ENCODE data around the gene PPP2R1A.

Gene PPP2R1A

DNA sequence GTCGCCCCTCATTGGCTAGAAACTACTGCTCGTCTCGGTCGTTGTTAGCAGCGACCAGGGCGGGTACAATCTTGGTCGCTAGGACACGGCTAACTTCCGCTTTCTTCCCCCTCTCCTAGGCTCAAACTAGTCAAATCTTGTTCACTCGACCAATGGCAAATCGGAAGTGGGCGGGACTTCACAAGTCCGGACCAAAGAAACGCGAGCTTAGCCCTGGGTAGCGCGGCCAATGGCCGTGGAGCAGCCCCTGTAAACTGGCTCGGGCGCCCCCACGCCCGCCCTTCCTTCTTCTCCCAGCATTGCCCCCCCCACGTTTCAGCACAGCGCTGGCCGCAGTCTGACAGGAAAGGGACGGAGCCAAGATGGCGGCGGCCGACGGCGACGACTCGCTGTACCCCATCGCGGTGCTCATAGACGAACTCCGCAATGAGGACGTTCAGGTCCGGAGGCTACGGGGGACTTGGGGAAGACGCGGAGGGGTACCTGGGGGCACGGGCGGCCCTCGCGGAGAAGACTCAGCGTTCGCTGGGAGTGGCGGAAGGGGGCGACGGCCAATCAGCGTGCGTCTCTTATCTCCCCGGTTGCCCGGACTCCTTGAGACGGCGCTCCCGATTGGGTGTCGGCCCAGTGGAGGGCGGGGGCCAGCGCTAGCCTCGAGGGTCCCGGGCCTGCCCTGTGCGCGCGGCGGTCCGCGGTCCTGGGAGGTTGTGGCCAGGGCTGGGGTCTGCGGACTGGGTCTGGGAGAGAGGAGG lies at the start of gene PPP2R1A:
PPP2R1A (plus strand) TSS at position 318 of the 752 bp plus-strand sequence; CDS start at position 363, 45 bp downstream.
- DNase-seq (ENCODE audit: low read depth): peak; percentile 100
- TF ChIP-seq, protein P1, sequence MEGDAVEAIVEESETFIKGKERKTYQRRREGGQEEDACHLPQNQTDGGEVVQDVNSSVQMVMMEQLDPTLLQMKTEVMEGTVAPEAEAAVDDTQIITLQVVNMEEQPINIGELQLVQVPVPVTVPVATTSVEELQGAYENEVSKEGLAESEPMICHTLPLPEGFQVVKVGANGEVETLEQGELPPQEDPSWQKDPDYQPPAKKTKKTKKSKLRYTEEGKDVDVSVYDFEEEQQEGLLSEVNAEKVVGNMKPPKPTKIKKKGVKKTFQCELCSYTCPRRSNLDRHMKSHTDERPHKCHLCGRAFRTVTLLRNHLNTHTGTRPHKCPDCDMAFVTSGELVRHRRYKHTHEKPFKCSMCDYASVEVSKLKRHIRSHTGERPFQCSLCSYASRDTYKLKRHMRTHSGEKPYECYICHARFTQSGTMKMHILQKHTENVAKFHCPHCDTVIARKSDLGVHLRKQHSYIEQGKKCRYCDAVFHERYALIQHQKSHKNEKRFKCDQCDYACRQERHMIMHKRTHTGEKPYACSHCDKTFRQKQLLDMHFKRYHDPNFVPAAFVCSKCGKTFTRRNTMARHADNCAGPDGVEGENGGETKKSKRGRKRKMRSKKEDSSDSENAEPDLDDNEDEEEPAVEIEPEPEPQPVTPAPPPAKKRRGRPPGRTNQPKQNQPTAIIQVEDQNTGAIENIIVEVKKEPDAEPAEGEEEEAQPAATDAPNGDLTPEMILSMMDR (IDR thresholded peaks at IDR 0.05; ENCODE audit: control insufficient read depth, insufficient read depth, low read depth, low read length, missing control alignments): no peak
- H3K4me3 ChIP-seq (ENCODE audit: control insufficient read depth, low read depth, low read length): peak within 1 kb of the TSS; percentile 83

DNA sequence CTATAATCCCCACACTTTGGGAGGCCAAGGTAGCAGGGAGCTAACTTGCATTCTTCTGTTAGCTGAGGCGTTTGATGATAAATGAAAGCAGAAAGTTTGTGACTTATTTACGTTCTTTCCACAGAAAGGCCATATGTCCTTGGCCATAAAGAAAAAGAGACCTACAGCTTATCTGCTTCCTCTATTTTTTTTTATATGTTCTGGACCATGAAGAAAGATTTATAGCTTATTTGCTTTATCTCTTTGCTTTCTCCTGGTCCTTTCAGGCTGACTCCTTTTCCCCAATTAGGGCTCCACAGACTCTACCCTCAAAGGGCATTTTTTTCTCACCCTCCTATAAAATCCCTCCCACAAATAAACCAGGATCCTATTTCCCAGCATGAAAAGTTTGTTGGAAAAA lies 48.6 kb upstream of the PPP2R1A start:
- no peak overlapping the region for H3K4me3 ChIP-seq (ENCODE audit: control insufficient read depth, low read depth, low read length)
- TF ChIP-seq, protein P1 (IDR thresholded peaks at IDR 0.05; ENCODE audit: control insufficient read depth, insufficient read depth, low read depth, low read length, missing control alignments): no peak
- DNase-seq (ENCODE audit: low read depth): no peak

- TF ChIP-seq, protein P1 (IDR thresholded peaks at IDR 0.05; ENCODE audit: control insufficient read depth, insufficient read depth, low read depth, low read length, missing control alignments): no peak
- H3K4me3 ChIP-seq (ENCODE audit: control insufficient read depth, low read depth, low read length): no peak overlapping the region
- DNase-seq (ENCODE audit: low read depth): no peak
Observed at GRCh38 chr19:52142001-52142595, 47.8 kb upstream of the PPP2R1A start.

- DNase-seq (ENCODE audit: low read depth): no peak
- TF ChIP-seq, protein P1 (IDR thresholded peaks at IDR 0.05; ENCODE audit: control insufficient read depth, insufficient read depth, low read depth, low read length, missing control alignments): no peak
- no peak overlapping the region for H3K4me3 ChIP-seq (ENCODE audit: control insufficient read depth, low read depth, low read length)
Observed at GRCh38 chr19:52148256-52148655, 41.6 kb upstream of the PPP2R1A start.

DNA sequence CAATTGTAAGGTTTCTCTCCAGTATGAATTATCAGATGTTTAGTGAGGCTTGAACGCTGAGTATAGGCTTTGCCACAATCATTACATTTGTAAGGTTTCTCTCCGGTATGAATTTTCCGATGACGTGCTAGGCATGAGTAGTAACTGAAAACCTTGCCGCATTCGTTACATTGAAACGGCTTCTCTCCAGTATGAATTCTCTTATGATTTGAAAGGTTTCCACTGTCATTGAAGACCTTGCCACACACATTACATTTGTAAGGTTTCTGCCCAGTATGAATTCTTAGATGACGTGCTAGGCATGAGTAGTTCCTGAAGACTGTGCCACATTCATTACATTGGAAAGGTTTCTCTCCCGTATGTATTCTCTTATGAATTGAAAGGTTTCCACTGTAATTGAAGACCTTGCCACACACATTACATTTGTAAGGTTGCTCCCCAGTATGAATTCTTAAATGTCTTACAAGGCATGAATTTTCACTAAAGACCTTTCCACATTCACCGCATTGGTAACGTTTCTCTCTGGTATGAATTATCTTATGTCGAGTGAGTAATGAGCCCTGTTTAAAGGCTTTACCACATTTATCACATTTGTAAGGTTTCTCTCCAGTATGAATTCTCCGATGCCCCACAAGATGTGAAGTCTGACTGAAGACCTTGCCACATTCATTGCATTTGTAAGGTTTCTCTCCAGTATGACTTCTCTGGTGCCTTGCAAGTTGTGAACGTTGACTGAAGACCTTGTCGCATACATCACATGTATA lies 34.1 kb upstream of the PPP2R1A start:
- TF ChIP-seq, protein P1 (IDR thresholded peaks at IDR 0.05; ENCODE audit: control insufficient read depth, insufficient read depth, low read depth, low read length, missing control alignments): no peak
- no peak overlapping the region for H3K4me3 ChIP-seq (ENCODE audit: control insufficient read depth, low read depth, low read length)
- no peak for DNase-seq (ENCODE audit: low read depth)

DNA sequence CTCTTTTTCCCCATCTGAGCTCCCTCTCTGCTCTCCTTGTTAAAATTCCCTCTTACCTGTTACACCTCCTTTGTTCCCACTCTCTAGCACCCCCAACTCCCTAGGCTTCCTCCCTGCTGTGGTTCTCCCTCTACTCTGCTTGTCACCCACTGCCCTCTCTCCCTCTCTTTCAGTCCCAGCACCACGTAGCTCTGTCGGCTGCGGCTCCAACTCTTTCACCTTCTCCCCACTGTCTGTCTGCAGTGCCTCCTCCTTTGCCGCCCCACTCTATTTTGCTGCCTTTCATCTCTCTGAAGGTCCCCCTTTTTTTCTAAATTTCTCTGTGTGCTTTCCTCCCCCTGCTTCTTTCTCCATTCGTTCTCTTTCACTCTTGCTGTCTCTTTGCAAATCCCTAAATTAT lies 19.5 kb upstream of the PPP2R1A start:
- DNase-seq (ENCODE audit: low read depth): no peak
- TF ChIP-seq, protein P1 (IDR thresholded peaks at IDR 0.05; ENCODE audit: control insufficient read depth, insufficient read depth, low read depth, low read length, missing control alignments): no peak
- H3K4me3 ChIP-seq (ENCODE audit: control insufficient read depth, low read depth, low read length): peak overlapping the region; percentile 50

Measured in AG09309 (cell line).